ENCODE measurements around the gene PPM1G.

PPM1G gene

GRCh38 chr2:27375513-27376099 is 33.8 kb downstream of the PPM1G start:
- TF ChIP-seq FOXM1 (IDR thresholded peaks at IDR 0.05; ENCODE audit: borderline replicate concordance, low read depth) (no peak), TAF1 (IDR thresholded peaks at IDR 0.05; ENCODE audit: low read depth) (no peak), TCF12 (IDR thresholded peaks at IDR 0.05; ENCODE audit: low read depth) (no peak), CREB1 (IDR thresholded peaks at IDR 0.05; ENCODE audit: low read depth) (no peak), RAD21 (IDR thresholded peaks at IDR 0.05; ENCODE audit: low read depth) (no peak), CEBPB (IDR thresholded peaks at IDR 0.05) (no peak), USF1 (IDR thresholded peaks at IDR 0.05) (no peak), EGR1 (IDR thresholded peaks at IDR 0.05) (no peak), YY1 (IDR thresholded peaks at IDR 0.05; ENCODE audit: low read depth) (no peak), REST (IDR thresholded peaks at IDR 0.05; ENCODE audit: low read depth) (no peak), MAX (IDR thresholded peaks at IDR 0.05) (no peak), TEAD4 (IDR thresholded peaks at IDR 0.05) (no peak), EP300 (IDR thresholded peaks at IDR 0.05; ENCODE audit: borderline replicate concordance) (no peak), NFIC (IDR thresholded peaks at IDR 0.05) (no peak), ZBTB7A (IDR thresholded peaks at IDR 0.05; ENCODE audit: low read depth) (no peak)

GRCh38 chr2:27373567-27373966 is 35.8 kb downstream of the PPM1G start:
- no peak for TF ChIP-seq CREB1 (IDR thresholded peaks at IDR 0.05; ENCODE audit: low read depth)
- TF ChIP-seq EP300 (IDR thresholded peaks at IDR 0.05; ENCODE audit: borderline replicate concordance): no peak
- no peak for TF ChIP-seq MAX (IDR thresholded peaks at IDR 0.05)
- TF ChIP-seq TEAD4 (IDR thresholded peaks at IDR 0.05): no peak
- no peak for TF ChIP-seq USF1 (IDR thresholded peaks at IDR 0.05)
- no peak for TF ChIP-seq NFIC (IDR thresholded peaks at IDR 0.05)
- no peak for TF ChIP-seq CEBPB (IDR thresholded peaks at IDR 0.05)
- TF ChIP-seq RAD21 (IDR thresholded peaks at IDR 0.05; ENCODE audit: low read depth): no peak
- TF ChIP-seq TCF12 (IDR thresholded peaks at IDR 0.05; ENCODE audit: low read depth): no peak
- no peak for TF ChIP-seq FOXM1 (IDR thresholded peaks at IDR 0.05; ENCODE audit: borderline replicate concordance, low read depth)
- TF ChIP-seq YY1 (IDR thresholded peaks at IDR 0.05; ENCODE audit: low read depth): no peak
- TF ChIP-seq EGR1 (IDR thresholded peaks at IDR 0.05): no peak
- TF ChIP-seq REST (IDR thresholded peaks at IDR 0.05; ENCODE audit: low read depth): no peak
- no peak for TF ChIP-seq TAF1 (IDR thresholded peaks at IDR 0.05; ENCODE audit: low read depth)
- TF ChIP-seq ZBTB7A (IDR thresholded peaks at IDR 0.05; ENCODE audit: low read depth): no peak

GRCh38 chr2:27372937-27373336 is 36.5 kb downstream of the PPM1G start:
- TF ChIP-seq CREB1 (IDR thresholded peaks at IDR 0.05; ENCODE audit: low read depth) (no peak), ZBTB7A (IDR thresholded peaks at IDR 0.05; ENCODE audit: low read depth) (no peak), CEBPB (IDR thresholded peaks at IDR 0.05) (no peak), NFIC (IDR thresholded peaks at IDR 0.05) (no peak), USF1 (IDR thresholded peaks at IDR 0.05) (no peak), TAF1 (IDR thresholded peaks at IDR 0.05; ENCODE audit: low read depth) (no peak), REST (IDR thresholded peaks at IDR 0.05; ENCODE audit: low read depth) (no peak), YY1 (IDR thresholded peaks at IDR 0.05; ENCODE audit: low read depth) (no peak), TEAD4 (IDR thresholded peaks at IDR 0.05) (no peak), FOXM1 (IDR thresholded peaks at IDR 0.05; ENCODE audit: borderline replicate concordance, low read depth) (no peak), MAX (IDR thresholded peaks at IDR 0.05) (no peak), EP300 (IDR thresholded peaks at IDR 0.05; ENCODE audit: borderline replicate concordance) (no peak), TCF12 (IDR thresholded peaks at IDR 0.05; ENCODE audit: low read depth) (no peak), RAD21 (IDR thresholded peaks at IDR 0.05; ENCODE audit: low read depth) (no peak), EGR1 (IDR thresholded peaks at IDR 0.05) (no peak)

Data from Ishikawa (cell line).